ENCODE data around the gene KRT80.

The KRT80 gene

DNA sequence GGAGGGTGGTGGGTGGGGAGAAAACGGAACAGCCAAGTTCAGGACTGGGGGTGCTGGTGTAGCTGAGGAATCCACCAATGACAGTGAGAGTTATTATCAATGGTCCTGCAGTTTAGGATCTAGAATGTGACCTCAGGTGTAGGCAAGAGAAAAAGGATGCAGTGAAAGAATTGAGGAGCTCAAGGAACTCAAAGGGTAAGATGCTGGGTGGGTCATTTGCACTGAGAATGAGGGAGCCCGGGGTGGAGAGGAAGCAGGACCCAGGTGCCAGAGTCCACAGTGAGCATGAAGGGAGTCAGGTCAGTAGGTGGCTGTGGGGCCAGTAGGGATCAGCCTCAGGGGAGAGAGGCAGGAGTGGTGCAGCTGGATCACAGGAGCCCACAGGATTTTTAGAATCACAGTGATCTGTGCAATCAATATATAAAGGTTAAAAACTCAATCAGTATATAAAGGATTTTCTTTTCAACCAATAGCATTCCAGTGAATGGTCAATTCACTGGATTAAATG lies 38.1 kb upstream of the KRT80 start:
- in situ Hi-C loops (cut with MboI; ENCODE audit: low sequenced_read_pairs) = no loop called here

DNA sequence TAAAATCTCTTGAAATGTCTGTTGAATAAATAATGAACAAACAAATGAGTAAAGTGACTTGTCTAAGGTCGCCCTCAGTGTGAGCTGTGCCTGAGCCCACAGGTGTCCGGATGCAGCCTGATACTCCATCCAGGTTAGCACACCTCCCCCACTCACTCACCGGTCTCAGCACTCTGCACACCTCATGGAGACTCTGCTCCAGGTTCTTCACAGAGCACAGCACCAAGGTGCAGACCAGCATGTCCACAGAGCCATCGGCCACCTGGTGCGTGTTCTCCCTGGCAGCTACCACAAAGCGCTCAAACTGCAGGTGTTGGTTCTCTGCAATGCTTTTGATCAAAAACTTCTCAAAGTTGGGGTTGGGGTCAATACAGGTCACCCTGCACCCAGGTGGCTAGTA lies 37.1 kb upstream of the KRT80 start:
- in situ Hi-C loops (cut with MboI; ENCODE audit: low sequenced_read_pairs) = no loop called here

DNA sequence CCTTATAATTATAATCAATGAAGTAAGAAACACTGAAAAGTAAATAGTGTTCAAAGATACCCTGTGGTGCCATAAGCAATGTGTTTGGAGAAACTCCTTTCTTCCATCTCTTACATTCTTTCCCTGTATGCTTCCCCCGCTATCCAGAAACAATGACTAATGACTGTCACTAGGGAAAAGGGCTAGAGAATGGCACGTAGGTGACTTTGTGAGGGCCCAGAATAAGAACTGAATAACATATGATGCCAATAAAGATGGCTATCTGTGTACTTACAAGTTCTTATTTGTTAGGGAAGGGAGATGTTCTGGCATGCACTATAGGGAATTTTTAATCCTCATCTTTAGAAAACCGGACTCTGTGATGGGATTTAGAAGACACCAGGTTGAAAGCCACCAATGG lies 36.6 kb upstream of the KRT80 start:
- in situ Hi-C loops (cut with MboI; ENCODE audit: low sequenced_read_pairs) = no loop called here

GRCh38 chr12:52227606-52228166 lies 35.9 kb upstream of the KRT80 start:
- in situ Hi-C loops (cut with MboI; ENCODE audit: low sequenced_read_pairs) = no loop called here

- in situ Hi-C loops (cut with MboI; ENCODE audit: low sequenced_read_pairs) = no loop called here
Measured at GRCh38 chr12:52226446-52226845, 34.6 kb upstream of the KRT80 start.

DNA sequence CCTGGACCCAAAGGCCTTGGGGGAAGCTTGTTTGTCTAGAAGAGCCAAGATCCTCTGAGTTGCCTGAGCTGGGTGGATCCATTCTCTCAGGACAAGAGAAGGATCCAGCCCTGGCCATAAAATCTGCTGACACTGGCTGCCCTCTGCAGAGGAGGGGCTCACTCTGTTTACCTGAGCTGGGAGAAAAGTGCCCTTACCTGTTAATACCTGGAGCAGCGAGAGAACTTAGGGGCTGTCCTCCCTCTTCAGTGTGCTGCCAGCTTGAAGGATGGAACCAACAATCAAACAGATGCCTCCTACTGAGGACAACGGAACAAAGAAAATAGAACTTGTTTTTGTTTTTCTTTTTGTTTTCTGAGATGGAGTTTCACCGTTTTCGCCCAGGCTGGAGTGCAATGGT lies 33.9 kb upstream of the KRT80 start:
- in situ Hi-C loops (cut with MboI; ENCODE audit: low sequenced_read_pairs) = no loop called here

- in situ Hi-C loops (cut with MboI; ENCODE audit: low sequenced_read_pairs) = no loop called here
Measured at GRCh38 chr12:52224151-52224550, 32.3 kb upstream of the KRT80 start.

GRCh38 chr12:52223406-52224039 lies 31.7 kb upstream of the KRT80 start:
- in situ Hi-C loops (cut with MboI; ENCODE audit: low sequenced_read_pairs) = no loop called here

- in situ Hi-C loops (cut with MboI; ENCODE audit: low sequenced_read_pairs) = no loop called here
Measured at GRCh38 chr12:52222692-52223091, 30.9 kb upstream of the KRT80 start.

DNA sequence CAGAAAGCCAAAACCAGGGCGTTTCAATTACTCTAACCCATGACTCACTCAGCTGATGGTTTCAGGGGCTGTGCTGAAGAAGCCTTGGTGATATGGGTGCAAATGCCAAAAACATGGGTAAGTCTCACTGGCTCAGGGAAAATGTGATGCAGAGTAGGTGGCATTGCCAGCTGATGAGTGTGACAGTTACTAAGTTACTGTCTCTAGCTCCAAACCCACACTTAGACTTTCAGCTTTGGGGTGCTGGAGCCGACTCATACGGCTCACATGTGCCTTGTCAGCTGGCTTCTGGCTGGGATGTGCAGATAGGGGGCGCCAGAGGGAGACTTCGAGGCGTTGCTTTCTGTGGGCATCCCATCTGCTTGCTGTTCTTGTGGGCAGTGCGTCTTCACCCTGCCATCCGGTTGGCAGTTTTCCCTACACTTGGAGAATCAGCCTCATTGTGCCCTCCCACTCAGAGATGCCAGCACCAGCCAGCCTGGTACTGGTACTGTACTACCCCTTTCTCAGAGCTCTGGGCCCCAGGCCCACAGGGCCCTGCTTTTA lies 30.2 kb upstream of the KRT80 start:
- in situ Hi-C loops (cut with MboI; ENCODE audit: low sequenced_read_pairs) = no loop called here

DNA sequence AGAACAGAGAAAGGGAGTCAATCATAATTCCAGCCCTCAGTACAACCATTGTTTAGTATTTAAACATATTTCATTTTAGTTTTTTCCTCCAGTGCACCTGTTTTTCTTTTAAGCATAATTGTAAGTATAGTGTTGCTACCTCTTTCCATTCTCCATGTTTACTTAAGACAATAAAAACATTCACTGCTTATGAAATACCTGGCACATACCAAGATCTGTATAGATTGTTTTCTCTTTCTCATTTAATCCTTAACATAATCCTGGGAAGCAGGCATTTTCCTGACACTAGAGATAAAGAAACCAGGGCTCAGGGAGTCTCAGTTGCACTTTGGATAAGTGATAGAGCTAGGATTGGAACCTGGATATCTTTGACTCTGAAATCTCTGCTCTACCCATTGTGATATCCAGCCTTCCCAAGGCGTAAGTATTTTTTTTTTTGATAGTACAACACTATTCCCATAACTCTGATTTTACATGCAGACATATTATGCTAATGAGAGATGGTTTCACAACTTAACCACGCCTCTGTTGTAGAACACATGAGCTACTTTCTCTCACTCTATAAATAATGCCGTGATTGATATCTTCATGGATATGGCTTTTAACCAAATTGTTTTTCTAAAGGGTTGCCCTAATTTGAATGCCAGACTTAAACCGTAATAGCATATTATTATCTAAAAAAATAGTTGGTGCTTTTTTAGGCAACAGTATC lies 29.4 kb upstream of the KRT80 start:
- in situ Hi-C loops (cut with MboI; ENCODE audit: low sequenced_read_pairs) = no loop called here

GRCh38 chr12:52220477-52220876 lies 28.7 kb upstream of the KRT80 start:
- in situ Hi-C loops (cut with MboI; ENCODE audit: low sequenced_read_pairs) = no loop called here

GRCh38 chr12:52218001-52218400 lies 26.2 kb upstream of the KRT80 start:
- in situ Hi-C loops (cut with MboI; ENCODE audit: low sequenced_read_pairs) = no loop called here

GRCh38 chr12:52217223-52217622 lies 25.4 kb upstream of the KRT80 start:
- in situ Hi-C loops (cut with MboI; ENCODE audit: low sequenced_read_pairs) = no loop called here

GRCh38 chr12:52216807-52217206 lies 25.0 kb upstream of the KRT80 start:
- in situ Hi-C loops (cut with MboI; ENCODE audit: low sequenced_read_pairs) = no loop called here

GRCh38 chr12:52216100-52216499 lies 24.3 kb upstream of the KRT80 start:
- in situ Hi-C loops (cut with MboI; ENCODE audit: low sequenced_read_pairs) = no loop called here

DNA sequence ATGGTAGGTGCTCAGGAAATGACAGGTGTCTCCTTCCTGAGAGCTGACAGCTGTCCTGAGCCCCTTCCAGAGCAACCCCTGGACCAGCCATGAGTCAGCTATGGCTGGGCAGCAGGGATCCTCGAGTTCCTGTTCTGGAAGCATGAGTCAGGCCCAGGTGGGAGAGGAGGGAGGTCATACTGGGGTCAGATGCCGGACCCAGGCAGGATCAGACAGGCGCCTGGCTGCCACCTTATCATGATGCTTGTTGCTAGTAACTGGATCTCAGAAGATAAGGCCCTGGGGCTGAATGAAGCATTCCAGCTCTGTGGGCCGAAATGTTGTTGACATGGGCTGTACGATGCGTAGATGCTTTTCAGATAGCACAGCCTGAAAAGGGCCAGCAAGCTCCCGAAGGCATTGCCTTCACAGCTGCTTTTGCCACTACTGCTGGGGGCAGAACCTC lies 23.8 kb upstream of the KRT80 start:
- in situ Hi-C loops (cut with MboI; ENCODE audit: low sequenced_read_pairs) = no loop called here

DNA sequence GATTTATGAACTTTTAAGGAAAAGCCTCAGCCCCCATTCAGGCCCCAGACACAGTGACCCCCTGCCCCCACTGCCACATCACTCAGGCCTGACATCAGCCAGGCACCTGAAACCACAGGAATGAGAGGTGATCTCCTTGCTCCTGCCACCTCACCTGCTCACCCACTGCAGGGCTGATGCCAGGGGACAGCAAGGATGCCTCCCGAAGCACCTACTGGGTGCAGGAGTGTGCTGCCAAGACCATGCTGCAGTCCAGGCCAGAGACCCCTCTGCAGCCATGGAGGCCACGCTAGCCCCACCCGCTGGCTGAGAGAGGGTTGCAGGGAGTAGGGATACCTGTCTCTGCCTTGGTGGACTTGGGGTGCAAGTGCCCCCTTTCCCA lies 22.6 kb upstream of the KRT80 start:
- in situ Hi-C loops (cut with MboI; ENCODE audit: low sequenced_read_pairs) = no loop called here

DNA sequence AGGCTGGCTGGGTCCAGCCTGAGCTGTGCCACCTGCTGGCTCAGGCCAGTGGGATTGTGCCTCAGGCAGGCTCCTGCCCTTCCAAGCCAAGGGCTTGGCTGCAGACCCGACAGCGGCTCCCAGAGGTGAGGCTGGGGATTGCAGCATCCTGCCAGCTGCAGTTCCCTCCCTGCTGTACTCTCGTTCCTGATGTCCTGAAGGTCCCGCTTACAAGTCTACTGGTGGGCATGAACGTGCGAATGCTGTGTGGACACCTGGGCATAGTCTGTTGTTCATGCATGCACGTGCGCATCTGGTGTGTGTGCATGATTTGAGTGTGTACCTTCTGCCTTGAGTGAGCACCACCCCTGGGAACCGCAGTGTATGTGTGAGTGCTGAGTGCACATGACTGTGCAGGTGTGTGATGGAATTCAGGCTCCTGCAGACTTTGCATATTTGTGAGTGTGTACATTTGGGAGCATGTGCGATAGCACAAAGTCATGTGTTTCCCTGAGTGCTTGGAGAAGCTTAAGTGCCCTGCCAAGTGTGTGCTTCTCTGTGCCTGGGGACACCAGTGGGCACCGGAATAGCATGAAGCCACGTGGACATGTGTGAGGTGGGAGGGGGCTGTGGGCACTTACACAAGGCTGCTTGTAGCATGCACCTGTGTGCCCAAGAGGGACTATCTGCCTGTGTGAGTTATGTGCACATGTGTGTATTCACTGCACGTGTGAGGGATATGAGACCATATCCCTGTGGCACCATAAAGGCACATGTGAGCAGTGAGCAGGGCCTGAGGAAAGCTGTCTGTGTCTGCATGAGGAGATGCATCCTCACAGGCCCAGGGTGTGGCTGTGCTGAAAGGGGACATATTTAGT lies 22.0 kb upstream of the KRT80 start:
- in situ Hi-C loops (cut with MboI; ENCODE audit: low sequenced_read_pairs) = no loop called here

GRCh38 chr12:52212701-52213563 lies 21.1 kb upstream of the KRT80 start:
- in situ Hi-C loops (cut with MboI; ENCODE audit: low sequenced_read_pairs) = no loop called here
